Measurements from ENCODE around the gene IL11RA.

The IL11RA gene

DNA sequence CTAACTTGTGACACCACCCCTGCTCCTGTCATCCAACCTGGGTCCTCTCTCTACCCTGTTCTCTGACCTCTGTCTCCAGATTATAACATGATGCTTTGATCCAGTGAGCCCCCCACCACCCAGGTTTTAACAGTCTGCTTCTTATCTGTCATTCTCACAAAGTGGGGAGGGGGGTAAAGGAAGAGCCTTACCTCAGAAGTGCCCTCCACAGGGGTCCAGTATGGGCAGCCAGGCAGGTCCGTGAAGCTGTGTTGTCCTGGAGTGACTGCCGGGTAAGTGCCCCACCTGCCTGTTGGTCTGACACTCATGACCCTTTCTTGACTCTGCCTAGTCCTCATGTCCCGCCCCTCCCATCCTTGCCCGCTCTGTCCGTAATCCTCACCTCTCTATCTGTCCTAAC is 3.4 kb downstream of the IL11RA start:
- no peak for DNase-seq

DNA sequence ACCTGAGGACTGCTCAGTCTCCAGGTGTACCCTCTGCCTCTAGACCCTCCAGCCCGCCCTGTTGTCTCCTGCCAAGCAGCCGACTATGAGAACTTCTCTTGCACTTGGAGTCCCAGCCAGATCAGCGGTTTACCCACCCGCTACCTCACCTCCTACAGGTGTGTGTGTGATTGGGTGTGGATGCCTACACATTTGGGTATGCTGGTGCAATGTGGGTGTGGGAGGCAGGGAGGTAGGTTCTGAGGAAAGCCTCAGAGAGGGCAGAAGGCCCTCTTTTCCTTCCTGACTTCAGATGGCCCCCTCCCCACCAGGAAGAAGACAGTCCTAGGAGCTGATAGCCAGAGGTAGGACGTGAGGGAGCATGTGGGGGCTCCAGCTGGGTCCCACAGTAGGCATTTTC is 5.0 kb downstream of the IL11RA start:
- DNase-seq = no peak

DNA sequence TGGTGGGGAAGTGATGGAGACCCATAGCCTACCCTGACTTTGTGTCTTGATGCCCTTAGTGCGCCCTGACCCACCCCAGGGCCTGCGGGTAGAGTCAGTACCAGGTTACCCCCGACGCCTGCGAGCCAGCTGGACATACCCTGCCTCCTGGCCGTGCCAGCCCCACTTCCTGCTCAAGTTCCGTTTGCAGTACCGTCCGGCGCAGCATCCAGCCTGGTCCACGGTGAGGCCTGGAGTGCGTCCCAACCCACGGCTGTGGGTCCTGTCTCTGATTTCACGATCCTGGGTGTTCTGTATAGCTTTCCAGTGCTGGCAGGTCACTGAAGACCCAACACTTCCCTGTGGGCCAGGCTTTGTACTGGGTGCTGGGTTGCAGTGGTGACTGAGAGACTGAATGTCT is 6.5 kb downstream of the IL11RA start:
- DNase-seq = no peak

DNA sequence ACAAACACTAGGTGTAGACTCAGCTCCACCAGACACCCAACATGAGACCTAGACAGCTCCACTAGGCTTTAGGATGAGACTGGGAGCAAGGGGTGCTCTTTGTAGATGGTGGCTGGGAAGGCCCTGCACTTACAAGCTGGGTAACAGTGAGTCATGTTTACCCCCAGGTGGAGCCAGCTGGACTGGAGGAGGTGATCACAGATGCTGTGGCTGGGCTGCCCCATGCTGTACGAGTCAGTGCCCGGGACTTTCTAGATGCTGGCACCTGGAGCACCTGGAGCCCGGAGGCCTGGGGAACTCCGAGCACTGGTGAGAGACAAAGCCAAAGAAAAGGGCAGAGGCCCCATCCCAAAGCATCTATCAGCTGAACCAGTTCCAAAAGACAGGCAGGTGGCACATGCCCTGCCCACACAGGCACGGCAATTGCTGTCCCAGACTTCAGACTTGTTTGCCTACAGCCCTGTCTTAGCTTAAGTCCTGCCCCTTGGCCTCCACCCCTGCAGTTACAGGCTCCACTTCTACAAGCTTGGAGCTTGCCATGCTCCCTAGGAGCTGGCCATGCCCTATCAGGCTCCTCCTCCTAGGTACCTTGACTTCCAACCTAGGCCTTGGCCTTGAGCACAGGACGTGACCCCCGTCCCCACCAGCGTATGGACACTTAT is 7.7 kb downstream of the IL11RA start:
- peak; percentile 23 for DNase-seq

DNA sequence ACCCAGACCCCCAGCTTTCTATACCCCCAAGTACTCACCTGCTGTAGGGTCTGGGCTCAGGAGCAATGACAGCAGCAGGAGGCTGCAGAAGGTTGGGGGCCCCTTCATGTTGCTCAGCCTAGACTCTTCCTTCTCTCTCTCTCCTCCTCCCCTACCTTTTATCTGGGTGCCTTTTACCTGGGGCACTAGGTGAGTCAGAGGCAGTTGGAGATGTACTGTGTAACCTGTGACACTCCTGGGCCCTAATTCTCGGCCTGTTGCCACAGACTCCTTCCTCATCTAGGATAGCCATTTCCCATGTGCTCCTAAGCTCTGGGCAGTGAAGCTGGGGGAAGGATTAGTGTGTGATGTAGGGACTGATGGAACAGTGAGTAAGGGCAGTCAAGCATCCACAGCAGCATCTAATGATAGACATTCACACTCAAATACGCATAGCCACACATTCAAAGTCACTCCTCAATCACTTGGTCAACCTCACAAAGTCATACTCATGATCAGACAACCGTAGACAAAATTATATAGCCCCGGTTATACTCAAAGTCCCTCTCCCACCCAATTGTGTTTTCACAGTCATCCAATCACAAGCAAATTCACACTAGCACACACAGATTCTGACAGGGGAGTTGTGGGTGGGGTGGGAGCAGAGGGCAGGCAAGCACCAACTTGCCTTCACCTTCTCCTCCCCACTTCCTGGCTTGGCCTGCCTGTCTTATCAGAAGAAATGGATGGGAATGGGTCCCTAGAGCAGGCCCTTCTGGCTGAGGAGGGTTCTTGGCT is 10.7 kb downstream of the IL11RA start, which contains the start of gene CCL27:
TSS of gene CCL27 (minus strand) at position 132 of the 777 bp plus-strand sequence. CDS start at position 108, 24 bp downstream.
- DNase-seq = no peak

DNA sequence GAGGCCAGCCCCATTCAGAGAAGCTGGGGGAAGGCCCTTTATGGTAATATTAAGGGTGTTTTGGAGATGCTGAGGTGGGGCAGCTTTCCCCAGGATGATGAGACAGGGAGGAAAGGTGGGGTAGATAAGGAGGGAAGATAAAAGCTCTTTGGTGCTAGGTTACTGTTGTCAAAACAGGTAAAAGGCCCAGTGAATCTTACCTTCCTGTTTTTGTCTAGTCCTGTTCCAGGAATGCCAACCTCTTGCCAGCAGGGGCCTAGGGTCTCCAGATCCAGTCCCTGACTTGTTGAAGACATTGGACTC is 11.3 kb downstream of the IL11RA start:
- DNase-seq = no peak

DNA sequence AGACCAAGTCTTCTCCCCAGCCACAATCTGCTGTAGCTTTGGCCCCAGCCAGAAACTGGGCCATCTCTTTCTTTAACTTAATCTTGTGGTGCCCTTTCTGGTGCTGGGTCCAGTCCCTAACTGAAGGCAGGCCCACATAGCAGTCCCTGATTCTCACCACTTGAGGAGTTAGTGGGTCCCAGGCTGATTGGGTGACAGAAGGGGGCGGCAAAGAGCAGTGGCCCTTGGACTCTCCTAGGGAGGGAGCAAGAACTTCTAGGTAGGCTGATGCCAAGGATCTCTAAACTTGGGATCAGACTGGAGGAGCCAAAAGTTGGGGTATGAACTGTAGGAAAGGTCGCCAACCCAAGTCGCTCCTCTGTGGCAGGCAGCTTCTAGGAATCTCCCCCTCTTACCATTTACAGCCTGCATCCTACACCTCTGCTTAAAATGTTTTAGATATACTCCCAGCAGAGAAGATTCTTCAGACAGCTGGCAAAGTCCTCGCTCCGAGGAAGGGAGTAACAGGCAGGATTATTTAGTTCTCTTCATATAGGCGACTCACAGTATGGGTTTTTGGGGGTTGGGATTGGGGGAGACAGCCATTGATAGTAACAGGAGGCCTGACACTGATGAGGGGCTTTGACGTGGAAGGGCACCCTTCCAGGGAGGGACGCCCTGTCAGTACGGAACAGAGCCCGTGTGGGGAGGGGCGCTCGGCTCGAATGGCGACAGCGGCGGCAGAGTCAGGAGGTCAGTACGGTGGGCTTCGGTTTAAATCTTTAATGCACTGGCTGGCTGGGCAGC is 12.5 kb downstream of the IL11RA start:
- DNase-seq = peak; percentile 59

DNA sequence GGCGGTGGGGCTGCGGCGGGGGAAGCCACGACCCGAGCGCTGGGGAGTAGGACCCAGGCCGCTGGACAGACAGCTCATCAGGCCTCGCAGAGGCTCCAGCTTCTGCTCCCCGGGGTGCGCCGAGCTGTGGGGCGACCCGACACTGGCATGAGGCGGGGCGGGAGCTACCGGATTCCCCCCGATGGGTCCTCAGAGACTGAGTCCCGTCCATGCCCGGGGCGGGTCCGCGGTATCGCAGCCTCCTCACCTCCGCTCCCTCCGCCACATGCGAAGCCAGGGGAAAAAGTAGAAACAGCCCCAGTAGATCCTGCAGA is 13.0 kb downstream of the IL11RA start:
- no peak for DNase-seq

DNA sequence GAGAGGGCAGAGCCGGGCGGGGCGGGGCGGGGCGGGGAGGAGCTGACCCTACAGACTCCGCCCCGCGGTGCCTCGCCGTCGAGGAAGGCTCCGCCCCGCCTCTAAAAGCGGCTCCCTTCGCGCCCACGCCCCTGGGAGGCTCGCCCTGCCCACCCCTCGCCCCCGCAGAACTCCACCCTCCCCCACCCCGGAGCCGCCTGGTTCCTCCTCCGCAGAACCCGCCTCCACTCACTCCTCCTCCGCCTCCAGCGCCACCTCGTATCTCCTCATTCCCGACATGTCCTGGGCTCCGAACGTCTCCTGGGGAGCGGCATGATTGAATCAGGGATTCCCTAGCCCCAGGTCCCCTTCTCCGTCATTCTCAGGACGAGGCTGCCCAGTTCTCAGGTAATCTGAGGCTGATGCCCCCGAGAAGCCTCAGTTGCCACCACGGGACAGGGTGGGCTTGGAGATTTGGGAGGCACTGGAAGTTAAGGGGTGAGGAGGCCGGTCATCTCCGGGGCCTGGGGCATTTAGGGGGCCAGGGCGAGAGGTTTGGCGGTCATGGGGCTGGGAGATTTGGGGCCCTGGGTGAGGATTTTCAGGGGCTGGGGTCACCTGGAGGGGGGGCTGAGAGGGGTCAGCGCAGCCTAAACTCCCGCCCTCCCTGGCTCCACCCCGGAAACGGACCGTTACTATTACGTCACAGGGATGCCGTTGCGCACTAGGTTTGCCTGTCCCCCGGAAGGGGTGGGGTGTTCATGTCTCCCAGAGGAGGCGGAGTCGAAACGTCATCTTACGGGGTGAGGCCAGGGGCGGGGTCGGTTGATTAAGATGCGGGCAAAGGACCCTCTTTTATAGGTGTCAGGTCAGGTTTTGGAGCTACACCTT is 13.6 kb downstream of the IL11RA start:
- peak; percentile 76 for DNase-seq

DNA sequence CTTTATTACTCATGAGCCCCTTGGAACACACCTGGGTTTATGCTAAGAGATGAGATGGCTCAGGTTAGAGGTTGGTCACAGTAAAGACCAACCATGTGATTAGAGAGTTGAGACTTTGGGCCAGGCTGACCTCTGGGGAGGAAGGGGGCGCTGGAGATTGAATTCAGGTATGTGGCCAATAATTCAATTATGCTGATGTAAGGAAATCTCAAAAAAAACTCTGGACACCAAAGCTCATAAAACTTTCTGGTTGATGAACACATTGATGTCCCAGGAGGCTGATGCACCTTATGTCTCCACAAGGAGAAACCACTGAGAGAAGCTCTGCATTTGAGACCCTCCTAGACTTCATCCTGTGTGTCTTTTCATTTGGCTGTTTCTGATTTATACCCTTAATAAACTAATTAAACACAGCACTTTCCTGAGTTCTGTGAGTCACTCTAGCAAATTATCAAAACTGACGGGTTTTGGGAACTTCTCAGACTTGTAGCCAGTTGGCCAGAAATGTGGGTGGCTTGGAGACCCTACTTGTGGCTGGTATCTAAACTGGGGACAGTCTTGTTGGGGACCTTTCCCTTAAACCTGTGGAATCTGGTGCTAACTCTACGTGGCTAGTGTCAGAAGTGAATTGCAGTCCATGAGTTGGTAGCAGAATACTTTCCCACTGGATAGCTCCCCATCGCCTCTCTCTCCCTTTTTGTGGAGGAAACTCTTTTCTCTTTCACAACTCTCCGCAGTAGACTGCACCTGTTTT is 18.0 kb downstream of the IL11RA start:
- DNase-seq = no peak

DNA sequence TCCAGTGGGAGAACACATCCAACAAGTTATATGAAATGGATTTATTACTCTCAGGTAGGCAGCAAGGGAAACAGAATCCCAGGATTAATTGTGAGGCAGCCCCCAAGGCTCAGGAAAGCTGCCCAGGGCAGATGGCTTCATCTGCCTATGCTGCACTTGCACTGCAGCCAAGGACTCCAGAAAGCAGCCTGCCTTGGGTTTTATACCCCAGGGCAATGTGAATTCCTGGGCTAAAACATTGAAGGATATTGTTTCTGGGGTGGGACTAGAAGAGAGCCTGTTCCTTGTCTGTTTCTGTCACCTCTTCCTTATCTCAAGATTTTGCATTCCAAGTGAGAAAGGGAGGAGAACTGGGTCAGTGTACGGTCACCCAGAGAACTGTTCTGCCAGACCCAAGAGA is 19.3 kb downstream of the IL11RA start:
- DNase-seq = no peak

DNA sequence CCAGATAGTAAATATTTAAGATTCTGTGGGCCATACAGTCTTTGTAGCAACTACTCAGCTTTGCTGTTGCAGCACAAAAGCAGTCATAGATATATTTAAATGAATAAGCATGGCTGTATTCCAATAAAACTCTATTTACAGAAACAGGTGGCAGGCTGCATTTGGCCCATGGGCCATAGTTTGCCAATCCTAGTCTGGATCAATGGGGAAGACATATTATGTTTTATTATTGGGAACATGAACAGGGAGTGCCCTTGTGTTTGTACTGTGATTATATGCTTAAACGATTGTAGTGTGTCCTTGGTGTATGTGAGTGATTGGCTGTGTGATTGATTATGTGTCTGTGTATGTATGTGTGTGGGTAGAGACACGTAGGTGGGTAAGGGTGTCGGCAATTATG is 22.5 kb downstream of the IL11RA start:
- DNase-seq = no peak

DNA sequence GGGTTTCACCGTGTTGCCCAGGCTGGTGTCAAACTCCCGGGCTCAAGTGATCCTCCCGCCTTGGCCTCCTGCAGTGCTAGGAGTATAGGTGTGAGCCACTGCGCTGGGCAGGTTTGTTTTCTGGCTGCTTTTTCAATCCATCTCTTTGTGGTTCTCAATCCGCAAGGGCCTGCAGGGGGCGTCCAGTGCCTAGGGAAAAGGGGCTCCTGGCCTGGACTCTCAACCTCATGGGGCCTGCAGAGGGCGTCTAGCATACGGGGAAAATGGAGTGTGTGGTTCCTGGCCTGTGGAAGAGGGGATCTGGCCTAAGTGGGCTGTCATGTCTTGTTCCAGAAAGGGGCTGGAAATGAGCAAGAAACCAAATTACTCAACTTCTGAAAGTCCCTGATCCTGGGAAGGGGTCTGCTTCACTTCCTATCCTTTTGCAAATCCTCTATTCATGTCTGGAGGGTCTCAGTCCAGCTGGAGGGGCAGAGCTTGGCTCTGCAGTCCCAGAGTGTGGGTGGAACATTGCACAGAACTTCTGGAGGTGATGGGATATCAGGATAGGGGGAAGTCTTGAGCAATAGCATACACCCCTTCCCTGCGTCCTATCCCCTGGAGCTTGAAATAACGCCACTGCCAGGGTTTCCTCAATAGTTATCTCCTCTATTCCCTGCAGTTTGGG is 23.2 kb downstream of the IL11RA start:
- DNase-seq = no peak

DNA sequence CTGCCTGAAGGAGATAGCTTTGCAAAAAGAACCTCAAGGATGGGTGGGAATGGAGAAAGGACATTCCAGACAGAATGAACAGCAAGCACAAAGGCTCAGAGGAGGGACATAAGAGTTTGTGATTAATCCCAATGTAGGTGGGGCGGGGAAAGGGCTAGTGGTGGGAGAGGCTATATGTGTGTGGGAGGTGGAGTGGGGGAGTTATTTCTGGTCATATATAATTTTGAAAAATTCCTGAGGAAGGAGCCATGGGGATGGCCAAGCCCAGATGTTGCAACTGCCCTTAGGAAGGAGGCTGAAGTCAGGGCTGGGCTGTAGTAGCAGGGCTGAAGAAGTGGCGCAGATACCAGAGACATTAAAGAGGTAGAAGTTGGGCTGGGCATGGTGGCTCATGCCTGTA is 23.9 kb downstream of the IL11RA start:
- DNase-seq = no peak

DNA sequence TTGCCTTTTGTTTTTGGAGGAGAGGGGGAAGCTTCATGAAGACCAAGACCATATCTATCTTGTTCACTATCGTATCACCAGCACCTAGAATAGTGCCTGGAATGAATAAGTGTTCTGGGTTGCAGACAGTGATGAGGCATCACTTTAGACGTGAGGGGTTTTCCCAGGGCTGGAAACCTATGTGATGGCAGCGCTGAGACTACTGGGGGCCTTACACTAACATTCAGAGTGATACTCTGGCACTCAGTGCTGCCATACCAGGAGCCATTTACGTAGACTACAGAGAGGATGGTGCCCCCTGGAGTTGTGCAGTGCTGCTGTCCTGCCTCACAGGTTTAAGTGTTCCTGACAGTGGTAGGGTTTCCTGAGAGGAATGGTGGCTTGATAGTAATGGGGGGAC is 32.2 kb downstream of the IL11RA start:
- no peak for DNase-seq

DNA sequence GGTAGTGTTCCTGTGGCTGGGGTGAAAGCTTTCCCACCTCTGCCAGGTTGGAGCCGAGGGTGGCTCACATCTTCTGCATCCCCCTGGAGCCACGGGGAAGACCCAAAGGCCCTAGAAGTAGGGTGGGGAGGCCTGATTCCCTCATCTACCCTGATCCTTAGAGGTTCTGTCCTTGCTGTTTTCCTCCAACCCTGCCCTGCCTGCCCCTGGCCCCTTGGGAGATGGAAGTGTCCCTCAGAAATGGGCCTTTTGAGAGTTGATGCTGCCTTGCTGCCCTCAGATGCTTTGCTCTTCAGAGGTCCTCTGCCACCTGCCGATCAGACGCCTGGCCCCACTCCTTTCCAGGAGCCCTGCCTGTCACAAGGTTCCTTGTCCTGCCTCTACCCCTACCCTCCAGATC is 32.8 kb downstream of the IL11RA start:
- no peak for DNase-seq

DNA sequence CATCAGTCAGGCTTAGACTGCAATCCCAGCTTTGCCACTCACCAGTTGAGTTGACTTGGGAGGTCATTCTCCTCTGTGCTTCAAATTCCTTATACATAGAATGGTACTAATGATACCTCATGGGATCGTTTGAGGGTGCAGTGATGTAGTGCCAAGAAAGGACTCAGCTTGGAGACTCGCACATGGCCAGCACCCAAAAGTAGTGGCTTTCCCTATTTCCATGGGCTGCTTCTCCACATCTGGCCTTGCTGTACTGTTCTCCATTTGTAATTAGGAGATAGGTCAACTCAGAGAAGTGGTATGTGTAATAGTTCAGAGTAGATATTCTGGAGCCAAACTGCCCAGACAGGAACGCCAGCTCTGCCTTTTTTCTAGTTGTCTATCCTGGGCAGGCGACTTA is 33.6 kb downstream of the IL11RA start:
- DNase-seq = no peak

DNA sequence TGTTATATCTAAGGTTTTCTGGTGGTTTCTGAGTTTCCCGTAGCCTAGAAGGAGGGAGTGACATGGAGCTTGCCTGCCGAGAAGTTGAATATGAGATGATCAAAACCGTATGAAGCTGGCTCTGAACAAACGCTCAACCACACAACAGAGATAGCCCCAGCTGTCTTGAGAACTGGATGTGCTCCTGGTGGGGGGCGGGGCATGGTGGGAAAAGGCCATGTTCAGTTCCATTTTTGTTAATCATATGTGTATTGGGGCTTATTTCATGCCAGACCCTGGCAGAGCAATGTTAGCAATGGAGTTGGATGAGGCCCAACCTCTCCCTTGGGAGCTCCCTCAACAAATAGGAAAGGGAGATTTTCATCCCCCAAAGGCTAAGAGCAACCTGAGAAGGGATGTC is 34.2 kb downstream of the IL11RA start:
- no peak for DNase-seq

DNA sequence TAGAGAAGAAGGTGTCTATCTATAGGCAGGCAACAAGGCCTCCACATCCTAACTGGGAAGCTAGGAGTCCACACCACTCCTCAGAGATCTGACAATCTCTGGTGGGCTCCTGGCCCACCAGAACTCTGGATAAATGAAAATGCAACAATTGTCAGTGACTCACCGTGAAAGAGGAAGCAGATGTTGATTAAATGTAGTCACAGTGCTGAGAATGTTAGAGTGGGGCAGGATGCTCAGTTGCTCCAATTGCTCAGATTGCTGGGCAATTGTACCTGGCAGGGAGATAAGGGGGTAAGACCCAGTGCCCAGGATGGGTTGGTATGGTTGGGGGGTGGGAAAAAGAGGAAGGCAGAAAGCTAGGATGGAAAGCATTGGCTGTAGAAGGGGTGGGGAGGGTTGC is 34.7 kb downstream of the IL11RA start:
- no peak for DNase-seq

DNA sequence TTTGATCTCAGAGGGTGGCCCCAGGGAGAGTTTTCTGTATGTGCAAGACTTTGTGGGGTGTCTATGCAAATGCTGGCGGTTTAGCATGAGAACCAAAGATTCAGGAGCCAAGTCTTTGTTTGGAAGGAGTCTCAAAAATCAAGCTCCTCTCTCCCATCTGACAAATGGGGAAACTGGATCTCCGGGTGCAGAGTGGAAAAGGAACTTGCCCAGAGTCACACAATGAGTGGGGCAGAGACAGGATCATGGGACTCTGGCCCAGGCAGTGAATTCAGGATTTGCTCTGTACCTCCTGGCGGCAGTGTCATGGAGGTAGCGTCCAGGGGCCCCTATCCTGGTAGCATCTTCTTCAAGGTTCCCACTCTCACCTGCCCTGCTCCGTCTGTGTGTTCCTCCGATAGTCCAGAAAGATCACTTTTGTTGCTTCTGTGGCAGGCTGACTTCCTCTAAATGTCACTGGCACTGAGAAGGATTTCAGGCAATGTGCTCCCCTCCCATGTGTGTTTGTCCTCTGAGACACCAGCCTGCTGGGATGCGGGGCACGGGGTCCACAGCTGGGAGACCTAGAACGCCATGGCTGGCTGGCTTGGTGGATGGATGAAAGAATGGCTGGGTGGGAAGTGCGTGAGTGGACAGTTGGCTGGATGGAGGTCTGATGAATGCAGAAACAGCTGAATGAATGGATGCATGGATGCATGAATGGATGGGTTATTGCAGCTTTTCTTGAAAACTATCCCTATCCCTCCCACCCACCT is 35.5 kb downstream of the IL11RA start:
- DNase-seq = no peak
